GM13977 (cell line): ENCODE measurements around the gene UPF2.

Experiments used
- DNase-seq: peaks from one replicate; pipeline ENCODE4 v3.0.0; 2012; ENCODE audit warnings: low spot score
- CTCF ChIP-seq: IDR thresholded peaks from 2 replicates; pipeline ENCODE4 v1.5.1; 2012; ENCODE audit warnings: mild to moderate bottlenecking, control low read depth; ENCODE audit not compliant: insufficient read depth; ENCODE audit errors: extremely low read depth, missing control alignments
- in situ Hi-C: fragments of 300-500 bp; cut with MboI; formaldehyde crosslinking; loops from one replicate; pipeline ENCODE4 v1.12.0; 2022; ENCODE audit warnings: low sequenced_read_pairs, low pct_unique_long_range_greater_than_20kb, mixed read lengths, inconsistent platforms; ENCODE audit not compliant: unreplicated experiment

UPF2 gene

GRCh38 chr10:11875494-11876281 lies 166.9 kb downstream of the UPF2 start:
- in situ Hi-C loops = no loop called here
- no peak for TF ChIP-seq CTCF
- DNase-seq = no peak

GRCh38 chr10:11874568-11875493 lies 167.8 kb downstream of the UPF2 start:
- TF ChIP-seq CTCF = no peak
- in situ Hi-C loops = no loop called here
- peak; percentile 83 for DNase-seq

- DNase-seq = no peak
- in situ Hi-C loops = no loop called here
- TF ChIP-seq CTCF = no peak
Measured at GRCh38 chr10:11871466-11871865, 171.1 kb downstream of the UPF2 start.

- in situ Hi-C loops = no loop called here
- no peak for TF ChIP-seq CTCF
- DNase-seq = no peak
Measured at GRCh38 chr10:11870900-11871400, 171.7 kb downstream of the UPF2 start.

GRCh38 chr10:11870461-11870780 lies 172.2 kb downstream of the UPF2 start:
- TF ChIP-seq CTCF = no peak
- no peak for DNase-seq
- in situ Hi-C loops = no loop called here
